Heart right ventricle (tissue), 16 donors: ENCODE results near the gene ZSCAN22. TPM values are rescaled to one million over a fixed set of nuclear protein-coding genes. Genes with fewer than 3 reads are reported as not detected.
A peak's percentile ranks its signal among the peaks of the same experiment; 100 is the strongest.

Source experiments
- ATAC-seq, 8 donors: fragments of 200-7000 bp; cut with Tn5 transposase; one replicate each; pipeline ENCODE4 v1.9.1; 2020; ENCODE audit warnings: mild to moderate bottlenecking in 8 of 8, moderate library complexity in 8 of 8, moderate number of reproducible peaks in 1 of 8
- DNase-seq, 2 donors: peaks; one replicate each; pipeline ENCODE4 v3.0.0-alpha.2; 2020
- H3K27ac ChIP-seq, 10 donors: fragments of 200-600 bp; sonication (generic) in 2 of 10; one replicate each; pipeline versions ENCODE4 v1.5.0 to v1.8.0; 2020 to 2022; ENCODE audit warnings: mild to moderate bottlenecking in 3 of 10
- H3K27me3 ChIP-seq, 7 donors: fragments of 200-600 bp; one replicate each; pipeline ENCODE4 v1.8.0; 2021 to 2022; ENCODE audit warnings: mild to moderate bottlenecking in 2 of 7
- H3K36me3 ChIP-seq, 9 donors: fragments of 200-600 bp; sonication (generic) in 1 of 9; one replicate each; pipeline versions ENCODE4 v1.5.0 to v1.8.0; 2020 to 2022; ENCODE audit warnings: mild to moderate bottlenecking in 2 of 9
- H3K4me1 ChIP-seq, 9 donors: fragments of 200-600 bp; sonication (generic) in 1 of 9; one replicate each; pipeline versions ENCODE4 v1.5.0 to v1.8.0; 2020 to 2022; ENCODE audit warnings: mild to moderate bottlenecking in 4 of 9
- H3K4me3 ChIP-seq, 10 donors: fragments of 200-600 bp; sonication (generic) in 2 of 10; one replicate each; pipeline versions ENCODE4 v1.5.0 to v1.8.0; 2020 to 2022; ENCODE audit warnings: mild to moderate bottlenecking in 7 of 10, moderate library complexity in 2 of 10
- H3K9me3 ChIP-seq, 11 donors: fragments of 200-600 bp in 10 of 11; sonication (generic) in 2 of 11; one replicate each; pipeline versions ENCODE4 v1.5.0 to v1.8.0; 2013 to 2022; ENCODE audit warnings: mild to moderate bottlenecking in 2 of 11, control low read depth in 1 of 11, moderate library complexity in 1 of 11
- CTCF ChIP-seq, 9 donors: fragments of 200-600 bp; sonication (generic) in 2 of 9; IDR thresholded peaks; one replicate each; pipeline versions ENCODE4 v1.5.0 to v1.8.0; 2021 to 2022; ENCODE audit warnings: antibody characterized with exemption in 9 of 9, mild to moderate bottlenecking in 5 of 9, moderate library complexity in 1 of 9
- WGBS, 2 donors: extraction: QIAGEN DNeasy Blood & Tissue Kit; methylation state at CpG; one replicate each; pipeline ENCODE4 v1.1.7; 2013; ENCODE audit warnings: inconsistent platforms in 1 of 2; 5-methylcytosine and 5-hydroxymethylcytosine counted together
- intact Hi-C, 10 donors: fragments of 100-400 bp; cut with DNase I; formaldehyde crosslinking; loops; one replicate each; pipeline versions ENCODE4 v1.11.1 to v1.14.2; 2022
- long read RNA-seq, 3 donors: library from polyadenylated mRNA; unstranded; transcript quantifications; one replicate each; pipeline ENCODE4 v2.0.0, GENCODE V29; 2020 to 2021
- polyA plus RNA-seq, 2 donors: library from polyadenylated mRNA; stranded (reverse); fragments of 200-250 nt; gene quantifications; one replicate each; pipeline ENCODE4 v1.2.3, GENCODE V29; 2013
- total RNA-seq, 10 donors: library from RNA; stranded (reverse); fragmentation: NEBNext Ultra II Directional in 3 of 10; extraction: Animal tissue kit (Norgen Biotek cat#: 25700) in 3 of 10; gene quantifications; one replicate each; pipeline versions ENCODE4 v1.2.1 to v1.2.4, GENCODE V29; 2021 to 2023
- donor health status: Arrhythmogenic right ventricular cardiomyopathy.
- donor health status: ischemic (EF 13 %, LVEDD 7.1; RV severe dilation, severe dysfunction).
- donor health status: healthy with polysubstance abuse.
- donor health status: DM: no; HTN: yes; CAD: no.
- donor health status: DM: no; HTN: no; CAD: no.
- donor health status: ischemic (EF 25% LVEDD 6.9; RV normal size, moderate dysfunction).
- donor health status: ischemic (EF 25% LVEDD 5.7; RV mildly dilated, moderate dysfunction).
- donor health status: healthy.
- donor health status: DM: yes; HTN: yes; CAD: no.
- donor health status: Ischemic cardiomyopathy.
- donor health status: ischemic (EF 35%, LVEDD 5.7; RV mildly dilated, moderate dysfunction).
- donor health status: nonischemic (EF 11% LVEDD 7.7; RV severe dilation, severe dysfunction).
- donor health status: DM: yes; HTN: yes; CAD: no.
- donor health status: PGD.
- donor health status: ischemic (EF 29% LVEDD 5.4; RV normal size, mild dysfunction).
- donor health status: nonischemic (EF 23%, LVEDD 6.1; RV moderate dilation, normal function).

Gene ZSCAN22
- total RNA-seq (1 to 10 TPM; 1.2 to 2.1 (median 1.4) TPM), polyA plus RNA-seq (under 1 TPM; 0.80 to 0.87 TPM)
- long read RNA-seq, donor 1, full-length matches to known transcripts: 1 of 2 reads
- long read RNA-seq, donor 1, partial matches to known transcripts: 0 of 2 reads
- long read RNA-seq, donor 1, other reads (novel, unspliced or antisense): 1 of 2 reads
- long read RNA-seq, donor 2, full-length matches to known transcripts: 2 of 5 reads
- long read RNA-seq, donor 2, partial matches to known transcripts: 0 of 5 reads
- long read RNA-seq, donor 2, other reads (novel, unspliced or antisense): 3 of 5 reads
- long read RNA-seq, donor 3, full-length matches to known transcripts: 2 of 6 reads
- long read RNA-seq, donor 3, partial matches to known transcripts: 0 of 6 reads
- long read RNA-seq, donor 3, other reads (novel, unspliced or antisense): 4 of 6 reads

- peak; percentile 98 to 99 (median 98) for ATAC-seq
- H3K27me3 ChIP-seq: no peaks in the 10 kb centered on the region
- peaks cover 10 to 33% (median 26%) of the 10 kb centered on the region in 9 donors for H3K4me1 ChIP-seq
- peaks cover 0 to 8% (median 0%) of the 10 kb centered on the region in 9 donors for H3K36me3 ChIP-seq
- TF ChIP-seq CTCF (IDR thresholded peaks at IDR 0.05): no peak
- 0% methylated on average over 62 of the region's 62 CpGs for WGBS, 2 donors
- peak within 1 kb of the TSS; percentile 81 to 96 (median 92) for H3K27ac ChIP-seq
- no peaks in the 10 kb centered on the region for H3K9me3 ChIP-seq
- H3K4me3 ChIP-seq: peak within 1 kb of the TSS; percentile 52 to 79 (median 71)
- peak; percentile 96 to 98 for DNase-seq
- intact Hi-C loops: loop anchor here in 2 of 10 donors (2.0 to 5.0 kb wide), 2 partner anchors 60 to 145 kb away; partner anchors contain the start of genes RPS5 (in 1 of the 2) and ZNF274 (in 1 of the 2)
Observed at GRCh38 chr19:58326914-58327726, at the start of gene ZSCAN22. ZSCAN22 (plus strand) TSS chr19:58326994; CDS start chr19:58334803, 7,809 bp downstream.

- H3K4me1 ChIP-seq: peaks cover 4 to 29% (median 20%) of the 10 kb centered on the region in 9 donors
- WGBS, 2 donors: 92 to 94% methylated on average over 7 of the region's 7 CpGs
Observed at GRCh38 chr19:58277197-58277596, 49.6 kb upstream of the ZSCAN22 start.

GRCh38 chr19:58277748-58278540 is 48.9 kb upstream of the ZSCAN22 start:
- TF ChIP-seq CTCF (IDR thresholded peaks at IDR 0.05): no peak
- Histone ChIP-seq H3K9me3 (peaks cover 0 to 51% (median 20%) of the 10 kb centered on the region in 11 donors), H3K27me3 (no peaks in the 10 kb centered on the region), H3K27ac (peak overlapping the region; percentile 74 to 98 (median 96)), H3K4me1 (peaks cover 4 to 29% (median 20%) of the 10 kb centered on the region in 9 donors), H3K36me3 (peaks cover 0 to 40% (median 13%) of the 10 kb centered on the region in 9 donors), H3K4me3 (peak overlapping the region; percentile 58 to 98 (median 88))
- DNase-seq: no peak
- ATAC-seq: peak in 5 of 8 donors; percentile 1 to 5 (median 3)
- 38 to 39% methylated on average over 25 of the region's 25 CpGs for WGBS, 2 donors
- intact Hi-C loops: loop anchor here in 3 of 10 donors (5.0 to 10.0 kb wide), 3 partner anchors 46 to 93 kb away; partner anchors contain the start of genes ZNF274 (in 2 of the 3) and ZNF544 (in 1 of the 3)

More at GRCh38 chr19:58277197-58277596, 49.6 kb upstream of the ZSCAN22 start:
- no peak for ATAC-seq
- H3K9me3 ChIP-seq: peaks cover 0 to 57% (median 27%) of the 10 kb centered on the region in 11 donors
- intact Hi-C loops: loop anchor here in 3 of 10 donors (5.0 to 10.0 kb wide), 3 partner anchors 45 to 92 kb away; partner anchors contain the start of genes ZNF274 (in 2 of the 3) and ZNF544 (in 1 of the 3)
- DNase-seq: no peak
- H3K36me3 ChIP-seq: peaks cover 0 to 47% (median 19%) of the 10 kb centered on the region in 9 donors
- H3K4me3 ChIP-seq: peak overlapping the region in 2 of 10 donors; percentile 93 to 98
- no peaks in the 10 kb centered on the region for H3K27me3 ChIP-seq
- no peak for TF ChIP-seq CTCF (IDR thresholded peaks at IDR 0.05)
- H3K27ac ChIP-seq: no peak overlapping the region
